GM21825 (cell line): ENCODE data around the gene C1orf167.

Experiments used
- ATAC-seq: cut with Tn5 transposase; IDR thresholded peaks from one replicate; pipeline ENCODE4 v1.9.1; 2021; ENCODE audit warnings: mild to moderate bottlenecking, moderate library complexity; ENCODE audit not compliant: unreplicated experiment

C1orf167 gene, protein sequence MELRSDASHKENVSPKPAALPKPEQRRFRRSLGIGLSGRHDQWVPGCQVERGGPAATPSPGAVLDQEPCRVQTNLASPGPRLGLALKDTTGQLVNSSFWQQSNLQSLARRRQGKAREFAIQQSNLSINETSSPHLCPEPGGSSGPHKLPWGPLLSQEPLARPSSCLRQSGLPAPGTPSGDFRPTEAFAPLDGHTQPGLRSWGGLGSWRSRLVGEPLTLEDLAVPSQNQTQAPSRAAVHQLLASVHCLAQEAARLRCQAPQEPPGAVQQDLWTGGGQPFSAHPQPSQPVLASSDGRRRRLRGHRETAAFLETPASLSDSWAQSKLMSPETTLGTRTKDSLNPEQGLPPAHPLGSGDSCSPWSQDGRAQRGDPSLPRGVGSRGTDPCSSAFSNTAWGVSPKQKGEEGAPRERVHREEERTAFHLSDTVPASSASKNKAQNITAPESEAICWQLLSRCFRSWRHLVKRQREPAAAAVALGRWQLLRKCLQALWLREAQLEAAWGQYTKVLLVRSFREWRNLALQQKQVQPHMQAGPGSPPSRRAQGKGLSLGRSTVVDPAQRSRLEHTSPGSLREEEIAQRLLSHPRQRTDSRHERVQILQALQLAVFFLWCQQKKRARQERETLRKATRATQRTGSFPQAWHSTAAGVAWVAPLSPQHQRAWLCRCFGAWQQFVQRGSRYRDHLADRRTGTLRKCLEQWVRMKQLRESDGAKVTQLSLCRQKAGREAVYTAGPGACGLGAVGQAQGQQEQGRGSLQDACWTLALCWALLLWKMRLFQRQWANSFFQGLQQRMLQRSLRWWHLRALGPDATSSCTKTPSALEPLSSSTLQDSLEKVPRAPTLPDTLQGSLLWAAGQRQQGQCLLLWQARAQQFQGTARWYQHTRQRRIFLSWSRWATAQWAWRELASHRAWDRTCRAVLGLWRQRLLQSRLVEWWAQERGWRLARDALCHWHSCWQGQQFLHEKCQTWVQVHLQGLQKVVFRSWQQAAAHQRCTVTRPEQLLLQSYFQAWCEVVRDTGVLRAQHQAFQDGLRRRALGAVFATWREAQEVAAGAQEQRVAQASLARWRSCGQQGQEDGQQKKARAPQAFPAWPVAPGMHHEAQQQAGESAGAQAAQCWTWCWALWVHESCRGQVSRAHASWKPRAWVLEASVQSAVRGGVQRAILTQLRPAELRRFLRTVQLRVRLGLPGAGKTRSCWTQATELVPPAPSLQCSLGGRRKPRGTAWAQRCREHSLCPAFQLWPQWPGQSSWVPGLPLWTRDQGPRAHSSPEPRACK (N-terminal part only)

DNA sequence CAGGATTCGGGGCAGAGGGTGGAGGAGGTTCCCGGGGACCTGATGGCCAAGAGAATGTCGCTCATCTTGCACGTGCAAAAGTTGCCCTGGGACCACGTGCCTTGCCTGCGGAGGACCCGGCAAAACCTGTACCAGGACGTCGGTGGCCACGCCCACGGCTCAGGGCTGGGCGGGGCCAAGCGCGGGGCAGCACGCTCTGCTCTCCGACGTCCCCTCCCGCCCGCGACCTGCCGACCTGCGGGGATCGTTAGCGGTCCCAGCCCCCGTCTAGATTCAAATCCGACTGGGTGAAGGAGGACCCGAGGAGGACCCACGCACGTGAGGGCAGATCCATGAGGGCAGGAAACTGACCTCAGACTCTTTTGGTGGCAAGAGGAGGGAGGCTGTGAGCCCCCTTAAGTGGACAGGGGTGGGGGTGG lies at the start of gene C1orf167:
Gene C1orf167, plus strand, starts transcription at position 206 of the 419 bp plus-strand sequence. CDS start 2,208 bp downstream, outside the sequence.
- ATAC-seq: no peak

DNA sequence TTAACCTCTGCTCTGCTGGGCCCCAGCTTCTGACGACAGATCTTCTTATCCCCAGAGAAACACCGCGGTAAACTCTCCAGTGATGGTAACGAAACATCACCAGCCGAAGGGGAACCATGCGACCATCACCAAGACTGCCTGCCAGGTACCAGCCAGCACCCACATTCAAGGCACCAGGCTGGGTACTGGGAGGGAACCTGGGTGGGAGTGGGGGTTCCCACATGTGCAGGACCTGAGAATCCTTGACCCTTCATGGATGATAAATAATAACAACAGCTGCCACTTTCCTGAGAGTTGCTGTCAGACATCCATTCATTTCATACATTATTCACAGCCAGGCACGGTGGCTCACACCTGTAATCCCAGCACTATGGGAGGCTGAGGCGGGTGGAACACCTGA lies 49.7 kb upstream of the C1orf167 start:
- ATAC-seq: no peak

DNA sequence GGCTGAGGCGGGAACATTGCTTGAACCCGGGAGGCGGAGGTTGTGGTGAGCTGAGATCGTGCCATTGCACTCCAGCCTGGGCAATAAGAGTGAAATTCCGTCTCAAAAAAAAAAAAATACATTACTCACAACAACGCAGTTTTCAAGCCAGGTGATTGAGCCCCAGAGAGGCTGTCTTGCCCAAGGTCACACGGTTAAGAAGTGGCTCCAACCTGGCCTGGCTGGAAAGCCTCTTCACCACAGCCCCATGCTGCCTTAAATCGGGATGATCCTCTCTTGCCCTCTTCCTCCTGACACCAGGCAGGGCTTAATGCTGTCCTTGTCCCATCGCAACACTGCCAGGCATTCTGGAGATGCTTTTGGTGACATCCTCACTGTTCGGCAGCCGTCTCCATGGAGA lies 48.9 kb upstream of the C1orf167 start:
- no peak for ATAC-seq

DNA sequence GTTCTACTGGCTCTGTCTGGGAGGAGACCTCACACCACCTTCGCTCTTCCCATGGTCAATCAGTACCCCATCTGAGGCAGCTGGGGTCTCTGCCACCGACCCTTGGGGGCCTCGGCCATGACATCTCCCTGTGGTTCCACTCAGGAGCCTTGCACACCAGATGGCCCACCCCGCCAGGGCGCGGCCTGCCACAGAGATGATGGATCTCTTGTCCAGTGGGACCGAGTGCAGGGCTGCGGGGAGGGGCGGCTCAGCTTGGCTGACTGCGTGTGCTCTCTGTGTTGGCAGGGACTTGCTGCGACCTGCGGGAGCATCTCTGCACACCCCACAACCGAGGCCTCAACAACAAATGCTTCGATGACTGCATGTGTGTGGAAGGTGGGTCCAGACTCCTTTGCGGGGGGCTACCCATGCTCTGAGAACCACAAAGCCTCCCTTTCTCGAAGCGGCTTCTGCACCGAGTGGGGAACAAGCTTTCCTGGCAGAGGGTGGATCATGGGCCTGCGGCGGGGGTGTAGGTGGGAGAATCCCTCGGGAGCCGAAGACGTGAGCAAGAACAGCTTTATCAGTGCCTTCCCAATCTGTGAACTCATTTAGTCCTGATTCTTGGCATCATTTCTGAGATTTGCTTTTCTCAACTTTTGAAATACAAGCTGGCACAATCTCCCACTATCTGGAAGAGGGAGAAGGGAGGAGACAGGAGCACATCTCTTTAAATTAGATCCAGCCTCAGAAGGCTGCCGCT lies 47.0 kb upstream of the C1orf167 start:
- ATAC-seq: no peak

DNA sequence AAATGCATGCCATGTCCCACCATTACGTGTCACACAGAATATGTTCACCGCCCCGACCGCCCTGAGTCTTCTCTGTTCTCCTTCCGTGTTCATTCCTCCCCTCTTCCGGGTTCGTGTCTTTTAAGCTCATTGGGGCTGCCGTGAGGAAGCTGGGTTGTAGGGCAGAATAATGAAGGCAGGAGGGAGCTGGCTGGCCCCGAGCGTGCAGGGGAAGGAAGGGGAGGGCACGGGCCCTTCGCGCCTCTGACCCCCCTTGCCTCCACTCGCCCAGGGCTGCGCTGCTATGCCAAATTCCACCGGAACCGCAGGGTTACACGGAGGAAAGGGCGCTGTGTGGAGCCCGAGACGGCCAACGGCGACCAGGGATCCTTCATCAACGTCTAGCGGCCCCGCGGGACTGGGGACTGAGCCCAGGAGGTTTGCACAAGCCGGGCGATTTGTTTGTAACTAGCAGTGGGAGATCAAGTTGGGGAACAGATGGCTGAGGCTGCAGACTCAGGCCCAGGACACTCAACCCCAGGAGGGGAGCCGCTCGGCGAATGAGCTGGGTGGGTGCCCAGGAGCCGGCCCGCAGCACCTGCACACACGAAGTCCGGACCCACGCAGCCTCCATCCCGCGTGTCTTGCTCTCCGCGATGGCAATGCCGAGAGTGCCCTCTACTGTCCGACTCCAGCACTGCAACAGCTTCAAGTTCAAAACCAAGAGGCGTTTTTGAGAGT lies 42.5 kb upstream of the C1orf167 start:
- peak; percentile 56 for ATAC-seq

DNA sequence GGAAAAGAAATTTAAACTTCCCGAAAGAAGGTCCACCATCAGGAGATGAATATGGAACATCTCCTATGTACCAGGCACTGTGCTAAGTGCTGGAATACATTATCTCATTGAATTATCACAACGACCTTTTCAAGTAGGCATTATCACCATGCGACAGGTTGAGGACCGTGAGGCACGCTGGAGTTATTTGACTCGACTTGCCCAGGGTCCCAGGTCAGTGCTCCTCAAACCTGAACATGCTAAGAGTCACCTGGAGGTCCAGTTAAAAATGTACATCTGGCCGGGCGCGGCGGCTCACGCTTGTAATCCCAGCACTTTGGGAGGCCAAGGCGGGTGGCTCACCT lies 42.0 kb upstream of the C1orf167 start:
- no peak for ATAC-seq

DNA sequence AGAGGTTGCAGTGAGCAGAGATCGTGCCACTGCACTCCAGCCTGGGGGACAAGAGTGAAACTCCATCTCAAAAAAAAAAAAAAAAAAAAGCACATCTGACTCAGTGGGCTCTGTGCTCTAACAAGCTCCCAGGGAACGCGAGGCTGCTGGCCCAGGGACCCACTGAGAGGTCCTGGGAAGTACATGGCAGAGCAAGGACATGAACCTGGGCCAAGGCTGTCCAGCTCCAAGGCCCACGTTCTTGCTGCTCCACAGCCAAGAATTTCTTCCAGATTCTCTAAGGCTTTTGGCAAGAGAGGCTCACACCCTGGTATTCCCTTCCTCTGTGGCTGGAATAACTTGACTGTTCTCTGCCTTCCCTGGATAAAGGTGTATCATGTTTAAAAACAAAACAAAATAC lies 41.5 kb upstream of the C1orf167 start:
- ATAC-seq: no peak

DNA sequence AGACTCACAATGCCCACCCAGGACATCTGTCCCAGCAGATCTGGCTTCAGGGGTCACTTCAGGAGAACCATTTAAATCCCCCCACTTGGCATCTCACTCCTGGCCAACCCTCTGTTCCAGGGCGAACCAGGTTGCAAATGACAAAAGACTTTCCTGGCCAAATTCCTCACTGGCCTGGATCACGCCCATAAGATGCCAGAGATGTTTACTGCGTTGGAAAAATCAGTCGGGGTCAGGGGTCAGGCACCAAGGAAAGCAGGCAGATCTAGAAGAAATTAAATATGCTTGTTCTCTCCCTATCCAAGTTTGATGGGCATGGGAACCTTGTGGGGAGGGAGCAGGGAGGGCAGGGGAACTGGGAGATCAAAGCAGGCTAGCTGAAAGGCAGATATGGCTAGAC lies 40.7 kb upstream of the C1orf167 start:
- ATAC-seq: no peak

DNA sequence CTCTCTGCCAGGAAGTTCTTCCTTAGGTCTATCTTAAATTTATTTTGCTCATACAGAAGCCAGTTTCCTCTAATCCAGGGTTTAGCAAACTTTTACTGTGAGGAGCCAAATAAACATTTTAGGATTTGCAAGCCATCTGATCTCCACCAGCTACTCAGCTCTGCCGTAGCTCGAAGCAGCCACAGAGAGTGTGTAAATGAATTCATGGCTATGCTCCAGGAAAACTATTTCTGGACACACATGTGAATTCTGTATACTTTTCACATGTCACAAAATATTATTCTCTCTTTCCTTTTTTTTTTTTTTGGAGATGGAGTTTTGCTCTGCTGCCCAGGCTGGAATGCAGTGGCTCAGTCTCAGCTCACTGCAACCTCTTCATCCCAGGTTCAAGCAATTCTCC lies 39.5 kb upstream of the C1orf167 start:
- no peak for ATAC-seq

DNA sequence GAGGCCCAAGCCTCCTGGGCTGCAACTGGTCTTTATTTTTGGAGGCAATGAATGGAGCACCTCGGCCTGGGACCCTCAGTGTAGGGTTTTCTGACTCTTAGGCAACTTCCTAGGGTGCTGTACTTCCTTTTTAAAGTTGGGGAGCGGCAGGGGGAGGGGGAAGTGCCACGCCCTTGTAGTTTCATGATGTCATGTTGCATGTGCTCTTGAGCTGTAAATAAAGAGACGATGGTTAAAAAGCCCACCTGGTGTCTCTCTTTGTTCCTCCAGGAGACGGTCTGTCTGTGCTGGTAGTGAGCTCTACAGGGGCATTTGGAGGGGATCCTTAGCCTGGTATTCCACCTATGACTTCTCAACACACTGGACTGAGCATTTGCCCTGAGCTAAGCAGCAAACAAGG lies 36.4 kb upstream of the C1orf167 start:
- no peak for ATAC-seq

DNA sequence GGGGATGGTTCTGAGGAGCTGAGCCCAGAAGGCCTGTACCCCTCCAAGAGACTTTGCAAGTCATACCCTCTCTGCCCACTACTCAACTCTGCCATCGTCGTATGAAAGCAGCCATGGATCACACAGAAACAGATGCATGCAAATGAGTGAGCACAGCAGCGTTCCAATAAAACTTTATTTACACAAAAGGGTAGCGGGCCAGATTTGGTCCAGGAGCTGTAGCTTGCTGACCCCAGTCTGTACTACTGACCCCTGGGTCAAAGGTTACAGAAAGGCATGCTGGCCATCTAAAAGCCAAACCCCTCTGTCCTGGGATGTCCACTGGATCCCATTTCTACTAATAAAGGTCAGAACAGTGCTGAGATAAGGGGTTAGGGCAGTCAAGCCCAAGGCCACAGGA lies 34.9 kb upstream of the C1orf167 start:
- ATAC-seq: no peak

DNA sequence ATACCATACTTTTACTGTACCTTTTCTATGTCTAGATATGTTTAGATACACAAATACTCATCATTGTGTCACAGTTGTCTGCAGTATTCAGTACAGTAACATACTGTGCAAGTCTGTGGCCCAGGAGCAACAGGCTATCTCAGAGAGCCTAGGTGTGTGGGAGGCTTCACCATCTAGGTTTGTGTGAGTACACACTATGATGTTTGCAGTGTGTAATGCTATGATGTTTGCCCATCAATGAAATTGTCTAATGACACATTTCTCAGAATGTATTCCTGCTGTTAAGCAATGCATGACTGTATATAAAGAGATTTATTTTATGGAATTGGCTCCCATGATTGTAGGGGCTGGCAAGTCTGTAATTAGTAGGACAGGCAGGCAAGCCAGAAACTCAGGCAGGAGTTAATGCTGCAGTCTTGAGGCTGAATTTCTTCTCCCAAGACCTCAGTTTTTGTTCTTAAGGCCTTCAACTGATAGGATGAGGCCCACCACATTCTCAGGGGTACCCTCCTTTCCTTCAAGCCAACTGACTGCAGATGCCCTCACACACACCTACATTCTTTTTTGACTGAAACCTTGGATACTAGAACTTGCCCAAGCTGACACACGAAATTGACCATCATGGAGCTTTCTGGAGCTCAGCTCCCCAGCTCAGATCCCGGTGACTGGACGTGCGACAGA lies 33.7 kb upstream of the C1orf167 start:
- ATAC-seq: no peak

DNA sequence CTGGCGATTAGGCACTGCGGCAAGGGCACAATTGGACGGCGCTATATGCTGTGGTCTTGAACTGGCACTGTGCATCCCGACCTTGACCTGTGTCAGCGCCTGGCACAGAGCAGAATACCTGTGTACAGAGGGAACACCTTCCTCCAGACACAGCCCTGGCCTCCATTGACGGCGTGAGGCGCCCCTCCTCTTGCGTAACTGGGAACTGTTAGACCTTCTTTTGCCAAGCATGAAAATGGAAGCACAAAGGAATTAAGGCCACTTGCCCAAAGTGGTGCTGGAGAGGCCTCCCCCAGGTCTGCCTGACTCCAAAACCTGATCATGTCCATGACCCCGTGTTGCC lies 32.9 kb upstream of the C1orf167 start:
- ATAC-seq: no peak

DNA sequence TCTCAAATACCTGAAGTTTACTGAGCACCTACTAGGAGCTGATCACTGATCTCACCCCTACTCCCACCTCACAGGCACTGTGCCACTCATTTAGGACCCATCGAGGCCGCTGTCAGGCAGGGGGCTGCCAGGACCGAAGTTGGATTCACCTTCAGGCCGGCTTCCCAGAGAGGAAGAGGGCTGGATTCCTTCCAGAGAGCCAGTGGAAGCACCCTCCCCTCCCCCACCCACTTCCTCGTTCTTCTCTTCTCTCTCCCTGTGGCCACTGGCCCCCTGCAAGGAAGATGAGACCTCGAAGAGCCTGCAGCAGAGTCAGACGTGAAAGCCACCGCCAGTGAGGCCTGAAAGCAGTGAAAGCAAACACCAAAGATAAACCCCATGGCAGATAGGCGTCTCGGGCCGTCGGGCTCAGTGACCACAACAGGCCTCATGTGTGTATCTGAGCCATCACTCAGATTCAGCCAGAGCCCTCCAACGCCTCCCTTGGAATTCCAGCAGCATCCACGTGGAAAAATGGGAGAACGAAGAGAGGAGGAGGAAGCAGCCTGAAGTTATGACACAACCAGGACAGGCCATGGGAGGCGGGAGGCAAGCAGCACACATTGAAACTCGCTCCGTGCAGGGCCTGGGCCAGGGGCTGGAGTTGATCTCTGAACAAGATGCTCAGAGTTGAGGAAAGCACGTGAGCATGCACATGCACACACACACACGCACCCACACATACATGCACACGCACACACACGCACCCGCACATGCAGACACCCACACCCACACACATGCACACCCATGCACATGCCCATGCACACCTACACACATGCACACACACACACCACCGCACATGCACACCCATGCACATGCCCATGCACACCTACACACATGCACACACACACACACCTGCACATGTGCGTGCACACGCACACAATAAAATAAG lies 32.2 kb upstream of the C1orf167 start:
- ATAC-seq: no peak

DNA sequence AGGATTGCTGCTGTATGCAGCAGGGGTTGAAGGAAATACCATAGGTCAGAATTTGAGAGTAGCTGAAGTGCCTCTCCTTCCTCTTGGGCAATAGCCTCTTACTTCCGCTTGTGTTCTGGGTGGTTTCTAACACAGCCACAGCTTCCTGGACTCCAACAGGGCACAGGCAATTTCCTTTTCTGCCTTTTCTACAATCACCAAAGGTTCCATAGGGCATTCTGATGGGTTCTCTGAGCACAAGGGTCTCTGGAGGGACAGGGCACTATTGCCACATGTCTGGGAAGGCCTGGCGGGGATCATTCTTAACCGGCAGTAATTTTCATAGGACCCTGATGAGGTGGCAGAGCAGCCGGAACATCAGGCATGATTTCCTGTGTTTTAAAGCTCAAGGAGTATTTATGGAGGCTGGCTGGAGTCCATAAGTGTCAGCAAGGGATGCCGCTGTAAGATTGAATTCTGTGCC lies 31.5 kb upstream of the C1orf167 start:
- peak; percentile 49 for ATAC-seq

DNA sequence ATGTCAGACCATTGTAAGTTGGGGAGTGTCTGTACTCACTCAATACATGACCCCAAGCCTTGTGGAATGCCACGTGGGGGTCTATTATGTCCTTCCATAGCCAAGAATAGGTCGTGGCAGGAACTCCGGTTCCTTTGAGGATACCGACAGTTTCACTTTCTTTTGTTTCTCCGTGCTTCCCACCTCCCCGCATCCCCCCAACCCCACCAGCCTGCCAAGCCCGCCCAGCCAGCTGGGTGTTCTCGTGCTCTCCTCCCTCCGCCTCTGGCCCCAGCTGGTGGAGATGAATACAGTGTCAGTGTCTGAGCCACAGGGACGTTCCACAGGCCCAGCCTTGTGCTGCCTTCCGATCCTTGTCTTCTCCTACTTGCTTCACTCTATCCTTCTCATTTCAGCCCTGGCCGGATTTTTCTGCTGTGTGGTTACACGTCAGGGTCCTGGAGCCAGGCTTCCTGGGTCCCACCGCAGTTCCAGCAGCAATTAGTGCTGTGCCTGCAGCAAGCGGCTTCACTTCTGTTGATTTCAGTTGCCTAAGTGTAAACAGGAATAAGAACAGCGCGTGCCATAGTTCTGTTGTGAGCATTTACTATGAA lies 30.2 kb upstream of the C1orf167 start:
- ATAC-seq: no peak

DNA sequence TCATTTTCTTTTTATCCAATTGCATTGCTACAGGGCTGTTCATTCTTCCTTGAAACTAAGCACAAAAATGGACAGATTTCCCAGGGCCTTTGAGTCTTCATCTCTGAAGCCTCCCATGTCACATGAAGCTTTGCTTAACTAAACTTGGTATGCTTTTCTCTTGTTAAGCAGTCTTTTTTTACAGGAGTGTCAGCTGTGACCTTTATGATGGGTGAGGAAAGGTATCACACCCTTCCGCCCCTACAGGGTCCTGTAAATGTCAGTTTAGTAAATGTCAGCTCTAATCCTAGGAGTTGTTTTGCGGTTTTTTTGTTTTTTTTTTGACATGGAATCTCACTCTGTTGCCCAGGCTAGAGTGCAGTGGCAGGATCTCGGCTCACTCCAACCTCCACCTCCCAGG lies 28.7 kb upstream of the C1orf167 start:
- no peak for ATAC-seq

DNA sequence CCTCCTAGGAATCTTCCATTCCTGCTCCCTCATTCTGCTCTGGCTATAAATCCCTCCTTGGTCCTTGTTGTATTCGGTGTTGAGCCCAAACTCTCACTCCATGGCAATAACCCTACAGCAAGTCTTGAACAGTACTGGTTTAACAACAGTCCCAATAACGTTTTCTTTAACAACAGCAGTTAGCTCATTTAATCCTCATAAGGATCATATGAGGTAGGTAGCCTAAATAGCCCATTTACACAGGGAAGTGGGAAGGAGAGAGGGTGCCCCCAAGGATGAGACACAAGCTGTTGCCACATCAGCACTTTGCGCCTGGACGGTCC lies 26.5 kb upstream of the C1orf167 start:
- no peak for ATAC-seq
